Testis (tissue), 2 donors: ENCODE data around the gene CCNYL1.

Source experiments
- CTCF ChIP-seq, 3 experiments: fragments of 450-650 bp in 2 of 3; fragments of 200-600 bp in 1 of 3; sonication (generic) in 1 of 3; IDR thresholded peaks; one replicate each; pipeline ENCODE4 v1.5.1; 2016 to 2019; ENCODE audit warnings: antibody characterized with exemption in 3 of 3, mild to moderate bottlenecking in 2 of 3, moderate library complexity in 1 of 3
- POLR2A ChIP-seq: fragments of 450-650 bp; IDR thresholded peaks from one replicate; pipeline ENCODE4 v1.6.1; 2017; ENCODE audit warnings: antibody characterized with exemption, mild to moderate bottlenecking, moderate library complexity

DNA sequence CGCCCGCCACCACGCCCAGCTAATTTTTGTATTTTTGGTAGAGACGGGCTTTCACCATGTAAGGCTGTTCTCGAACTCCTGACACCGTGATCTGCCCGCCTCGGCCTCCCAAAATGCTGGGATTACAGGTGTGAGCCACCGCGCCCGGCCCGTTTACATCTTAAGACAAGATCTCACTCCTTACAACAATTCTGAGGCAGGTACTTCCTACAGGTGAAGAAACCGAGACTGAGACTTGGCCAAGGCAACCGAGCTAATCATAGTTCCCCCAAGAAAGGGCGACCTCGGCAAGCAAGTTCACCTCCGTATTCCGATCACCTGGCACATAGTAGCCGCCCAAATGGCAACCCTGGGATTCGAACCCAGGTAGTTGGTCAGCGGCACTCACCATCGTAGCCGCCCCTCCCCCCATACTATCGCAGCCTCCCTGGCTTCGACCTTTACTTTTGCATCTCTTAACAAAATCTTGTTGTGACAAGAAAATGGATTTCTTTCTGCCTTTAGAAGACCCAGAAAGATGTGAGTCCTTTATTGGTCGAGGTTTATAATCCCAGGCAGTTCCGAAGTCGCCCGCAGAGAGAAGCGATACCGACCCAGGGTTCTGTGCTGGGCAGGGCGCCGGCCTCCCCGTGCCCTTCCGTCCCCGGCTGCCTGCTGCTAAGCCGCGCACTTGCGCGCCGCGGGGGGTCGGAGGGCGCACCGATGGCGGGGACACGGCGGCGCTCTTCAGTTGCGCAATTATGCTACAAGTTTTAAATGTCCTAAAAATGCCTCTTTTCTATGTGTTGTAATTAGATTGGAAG is 59.4 kb downstream of the CCNYL1 start:
- TF ChIP-seq POLR2A (no peak), CTCF (IDR thresholded peaks at IDR 0.05) (no peak)
